K562 (cell line): ENCODE results near the gene TAS2R5. TPM values are rescaled to one million over a fixed set of nuclear protein-coding genes. Genes with fewer than 3 reads are reported as not detected.

Experiments used
- ELF4 ChIP-seq: fragments of 450-650 bp; formaldehyde crosslinking; IDR thresholded peaks from 2 replicates; pipeline ENCODE4 v1.4.0; 2022; ENCODE audit warnings: missing genetic modification characterization
- HNRNPK ChIP-seq: fragments of 200-400 bp; formaldehyde crosslinking; IDR thresholded peaks from one replicate; pipeline ENCODE4 v1.6.1; 2018; ENCODE audit warnings: mild to moderate bottlenecking, low read depth, low read length; ENCODE audit not compliant: poor library complexity, severe bottlenecking
- KLF1 ChIP-seq: fragments of 450-650 bp; IDR thresholded peaks from 2 replicates; pipeline ENCODE4 v1.6.1; 2016; ENCODE audit warnings: missing genetic modification characterization, missing compliant biosample characterization
- NFRKB ChIP-seq: fragments of 450-650 bp; IDR thresholded peaks from 2 replicates; pipeline ENCODE4 v1.6.1; 2016; ENCODE audit warnings: low read depth
- ZNF41 ChIP-seq: fragments of 250-450 bp; sonication (Bioruptor Pico); conservative IDR thresholded peaks from 2 replicates; pipeline ENCODE4 v1.4.0; 2020; ENCODE audit warnings: mild to moderate bottlenecking
- polyA plus RNA-seq, 8 experiments: library from polyadenylated mRNA; depleted of rRNA in 4 of 8; stranded (reverse) in 5 of 8; unstranded in 3 of 8; fragments of >200 nt; fragmentation: Nextera tagmentation in 2 of 8; fragmentation: Illumina TruSeq in 1 of 8; extraction: Ambion mirVana in 2 of 8; extraction: Trizol in 1 of 8; gene quantifications; 2 replicates each; pipeline versions ENCODE4 v1.2.1 to v1.2.3, GENCODE V29; 2011 to 2014; ENCODE audit warnings: inconsistent platforms in 1 of 8, missing spikeins in 1 of 8
- total RNA-seq, 7 experiments: library from RNA; depleted of rRNA in 6 of 7; stranded (reverse); fragments of >200 nt in 6 of 7; fragmentation: Illumina TruSeq in 2 of 7; extraction: Trizol in 2 of 7; gene quantifications; 2 replicates each; pipeline versions ENCODE4 v1.2.1 to v1.2.3, GENCODE V29; 2011 to 2021; ENCODE audit warnings: low replicate concordance in 1 of 7
- TF ChIP-seq, protein P1 (sequence below): sonication (generic); formaldehyde crosslinking; IDR thresholded peaks from 2 replicates; pipeline ENCODE4 v1.8.0; 2022; ENCODE audit warnings: missing genetic modification reagents, mild to moderate bottlenecking, borderline replicate concordance
- TF ChIP-seq, protein P2 (sequence below), 2 experiments: IDR thresholded peaks in 1 of 2; conservative IDR thresholded peaks in 1 of 2; 2 replicates each; pipeline ENCODE4 v1.6.1; 2016; ENCODE audit warnings: low read depth in 2 of 2, mild to moderate bottlenecking in 1 of 2, missing compliant biosample characterization in 1 of 2, missing genetic modification characterization in 1 of 2, moderate library complexity in 1 of 2

Gene TAS2R5
- total and polyA plus RNA-seq, 9 of the 15 experiments (the other 6 are each of a cell fraction or from before 2014, with no cell fraction given): 0.35 to 4.5 (median 1.4) TPM

DNA sequence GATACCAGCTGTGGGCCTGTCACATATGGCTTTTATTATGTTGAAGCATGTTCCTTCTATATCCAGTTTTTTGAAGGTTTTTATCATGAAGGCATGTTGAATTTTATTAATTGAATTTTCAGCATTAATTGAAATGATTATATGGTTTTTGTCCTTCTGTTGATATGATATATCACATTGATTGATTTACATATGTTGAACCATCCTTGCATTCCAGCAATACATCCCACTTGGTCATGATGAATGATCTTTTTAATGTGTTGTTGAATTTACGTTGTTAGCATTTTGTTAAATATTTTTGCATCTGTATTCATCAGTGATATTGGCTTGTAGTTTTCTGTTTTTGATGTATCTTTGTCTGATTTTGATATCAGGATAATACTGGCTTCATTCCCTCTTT lies 30.1 kb downstream of the TAS2R5 start (continued):
- TF ChIP-seq, protein P1, sequence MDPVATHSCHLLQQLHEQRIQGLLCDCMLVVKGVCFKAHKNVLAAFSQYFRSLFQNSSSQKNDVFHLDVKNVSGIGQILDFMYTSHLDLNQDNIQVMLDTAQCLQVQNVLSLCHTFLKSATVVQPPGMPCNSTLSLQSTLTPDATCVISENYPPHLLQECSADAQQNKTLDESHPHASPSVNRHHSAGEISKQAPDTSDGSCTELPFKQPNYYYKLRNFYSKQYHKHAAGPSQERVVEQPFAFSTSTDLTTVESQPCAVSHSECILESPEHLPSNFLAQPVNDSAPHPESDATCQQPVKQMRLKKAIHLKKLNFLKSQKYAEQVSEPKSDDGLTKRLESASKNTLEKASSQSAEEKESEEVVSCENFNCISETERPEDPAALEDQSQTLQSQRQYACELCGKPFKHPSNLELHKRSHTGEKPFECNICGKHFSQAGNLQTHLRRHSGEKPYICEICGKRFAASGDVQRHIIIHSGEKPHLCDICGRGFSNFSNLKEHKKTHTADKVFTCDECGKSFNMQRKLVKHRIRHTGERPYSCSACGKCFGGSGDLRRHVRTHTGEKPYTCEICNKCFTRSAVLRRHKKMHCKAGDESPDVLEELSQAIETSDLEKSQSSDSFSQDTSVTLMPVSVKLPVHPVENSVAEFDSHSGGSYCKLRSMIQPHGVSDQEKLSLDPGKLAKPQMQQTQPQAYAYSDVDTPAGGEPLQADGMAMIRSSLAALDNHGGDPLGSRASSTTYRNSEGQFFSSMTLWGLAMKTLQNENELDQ: no peak
- TF ChIP-seq HNRNPK (no peak), KLF1 (tag) (no peak), NFRKB (no peak), ZNF41 (CRISPR knock-in tag) (no peak), ELF4 (CRISPR knock-in tag) (no peak)
- TF ChIP-seq, protein P2, sequence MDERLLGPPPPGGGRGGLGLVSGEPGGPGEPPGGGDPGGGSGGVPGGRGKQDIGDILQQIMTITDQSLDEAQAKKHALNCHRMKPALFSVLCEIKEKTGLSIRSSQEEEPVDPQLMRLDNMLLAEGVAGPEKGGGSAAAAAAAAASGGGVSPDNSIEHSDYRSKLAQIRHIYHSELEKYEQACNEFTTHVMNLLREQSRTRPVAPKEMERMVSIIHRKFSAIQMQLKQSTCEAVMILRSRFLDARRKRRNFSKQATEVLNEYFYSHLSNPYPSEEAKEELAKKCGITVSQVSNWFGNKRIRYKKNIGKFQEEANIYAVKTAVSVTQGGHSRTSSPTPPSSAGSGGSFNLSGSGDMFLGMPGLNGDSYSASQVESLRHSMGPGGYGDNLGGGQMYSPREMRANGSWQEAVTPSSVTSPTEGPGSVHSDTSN (CRISPR knock-in tag; IDR thresholded peaks at IDR 0.05; ENCODE audit: low read depth): no peak
- TF ChIP-seq, protein P2 (tag; conservative IDR thresholded peaks at IDR 0.05; ENCODE audit: low read depth): 0 out of 2 replicates have a peak, but pooled peaks have one; percentile 44
